ENCODE data around the gene DOK1.

Gene DOK1

GRCh38 chr2:74567881-74568280, 13.4 kb downstream of the DOK1 start:
- TF ChIP-seq CTCF (IDR thresholded peaks at IDR 0.05; ENCODE audit: unreplicated experiment in 3 of 3) = no peak
- no peaks in the 10 kb centered on the region for H3K9me3 Mint-ChIP-seq
- H3K4me1 Mint-ChIP-seq = no peaks in the 10 kb centered on the region
- H3K4me3 Mint-ChIP-seq = no peak overlapping the region
- H3K36me3 Mint-ChIP-seq (ENCODE audit: low read depth) = no peaks in the 10 kb centered on the region
- H3K27me3 Mint-ChIP-seq (ENCODE audit: low read depth) = peaks cover 34% of the 10 kb centered on the region
- no peak overlapping the region for H3K27ac Mint-ChIP-seq

- H3K4me3 Mint-ChIP-seq = no peak overlapping the region
- peaks cover 11% of the 10 kb centered on the region for H3K4me1 Mint-ChIP-seq
- TF ChIP-seq CTCF (IDR thresholded peaks at IDR 0.05; ENCODE audit: unreplicated experiment in 3 of 3) = no peak
- no peaks in the 10 kb centered on the region for H3K9me3 Mint-ChIP-seq
- no peak overlapping the region for H3K27ac Mint-ChIP-seq
- H3K36me3 Mint-ChIP-seq (ENCODE audit: low read depth) = no peaks in the 10 kb centered on the region
- H3K27me3 Mint-ChIP-seq (ENCODE audit: low read depth) = peaks cover 16% of the 10 kb centered on the region
These were observed 15.2 kb downstream of the DOK1 start for GRCh38 chr2:74569686-74570085.

- Mint-ChIP-seq H3K27ac (no peak overlapping the region), H3K9me3 (no peaks in the 10 kb centered on the region), H3K4me1 (peaks cover 15% of the 10 kb centered on the region), H3K36me3 (ENCODE audit: low read depth) (no peaks in the 10 kb centered on the region), H3K4me3 (no peak overlapping the region), H3K27me3 (ENCODE audit: low read depth) (peaks cover 6% of the 10 kb centered on the region)
- no peak for TF ChIP-seq CTCF (IDR thresholded peaks at IDR 0.05; ENCODE audit: unreplicated experiment in 3 of 3)
These were observed 16.5 kb downstream of the DOK1 start for GRCh38 chr2:74571058-74571457.

GRCh38 chr2:74572178-74572925, 17.8 kb downstream of the DOK1 start:
- Mint-ChIP-seq H3K36me3 (ENCODE audit: low read depth) (no peaks in the 10 kb centered on the region), H3K27ac (no peak overlapping the region), H3K4me3 (no peak overlapping the region), H3K27me3 (ENCODE audit: low read depth) (no peaks in the 10 kb centered on the region), H3K4me1 (peaks cover 28% of the 10 kb centered on the region), H3K9me3 (no peaks in the 10 kb centered on the region)
- TF ChIP-seq CTCF (IDR thresholded peaks at IDR 0.05; ENCODE audit: unreplicated experiment in 3 of 3) = no peak

GRCh38 chr2:74573747-74574562, 19.4 kb downstream of the DOK1 start:
- Mint-ChIP-seq H3K27me3 (ENCODE audit: low read depth) (no peaks in the 10 kb centered on the region), H3K9me3 (no peaks in the 10 kb centered on the region), H3K4me1 (peaks cover 32% of the 10 kb centered on the region), H3K36me3 (ENCODE audit: low read depth) (no peaks in the 10 kb centered on the region), H3K4me3 (peak overlapping the region in 2 of 3 experiments; percentile 39 to 46), H3K27ac (peak overlapping the region; percentile 74 to 88 (median 80))
- no peak for TF ChIP-seq CTCF (IDR thresholded peaks at IDR 0.05; ENCODE audit: unreplicated experiment in 3 of 3)

Data from nephron (organoid).